K562 (cell line): ENCODE measurements around the gene KCNT1. TPM values are rescaled to one million over a fixed set of nuclear protein-coding genes. Genes with fewer than 3 reads are reported as not detected.

Experiments
- ATAC-seq: fragments of 200-7000 bp; cut with Tn5 transposase; 3 replicates; pipeline ENCODE4 v1.9.1; 2020; ENCODE audit warnings: moderate library complexity
- BruUV-seq: library from RNA; stranded (reverse); fragments of 400-500 nt; replicated peaks from 2 replicates; lab custom pipeline; 2021; lab: Mats Ljungman, UMichigan
- CTCF ChIA-PET: fragments of 300-600 bp; formaldehyde crosslinking; extraction: SDS; loops from one replicate; lab custom pipeline; 2021; ENCODE audit warnings: low intra/inter-chr PET ratio; lab: Yijun Ruan, JAX
- POLR2A ChIA-PET: fragments of 300-600, 350-650 bp; sonication (Branson Sonifier 250); formaldehyde crosslinking; extraction: SDS; loops from one replicate; lab custom pipeline; 2021; ENCODE audit warnings: antibody characterized with exemption, inconsistent platforms; lab: Yijun Ruan, JAX
- DNase-seq, 4 experiments: peaks; one replicate each; pipeline versions ENCODE4 v3.0.0 to v3.0.0-alpha.2; 2011 to 2018; ENCODE audit warnings: low spot score in 3 of 4, mixed read lengths in 3 of 4; ENCODE audit errors: extremely low read depth in 1 of 4
- FAIRE-seq: peaks from 2 replicates; lab custom pipeline; 2011; peaks lifted over from hg19 to GRCh38; lab: Jason Lieb, UNC
- H2AFZ ChIP-seq: 2 replicates; pipeline ENCODE4 v1.6.0; 2011; ENCODE audit warnings: low read depth, low read length, control low read depth, inconsistent platforms
- H3K27ac ChIP-seq: fragments of 200-600 bp; 3 replicates; pipeline ENCODE4 v1.8.0; 2011; ENCODE audit warnings: low read depth, mild to moderate bottlenecking, control low read depth, inconsistent platforms, low read length, moderate library complexity, mixed read lengths; ENCODE audit errors: extremely low read depth
- H3K27me3 ChIP-seq, 2 experiments: fragments of 300-600 bp in 1 of 2; 2 replicates in 1 of 2; 3 replicates in 1 of 2; pipeline versions ENCODE4 v1.6.0 to v1.8.0; 2011; ENCODE audit warnings: inconsistent platforms in 2 of 2, low read length in 2 of 2, mild to moderate bottlenecking in 1 of 2, mixed read lengths in 1 of 2, moderate library complexity in 1 of 2; ENCODE audit not compliant: control insufficient read depth in 2 of 2, insufficient read depth in 2 of 2
- H3K36me3 ChIP-seq: fragments of 300-600 bp; 3 replicates; pipeline ENCODE4 v1.8.0; 2011; ENCODE audit warnings: mild to moderate bottlenecking, low read length, inconsistent platforms; ENCODE audit not compliant: control insufficient read depth, insufficient read depth
- H3K4me1 ChIP-seq, 2 experiments: fragments of 200-600 bp in 1 of 2; replicated peaks in 1 of 2; 2 replicates in 1 of 2; 3 replicates in 1 of 2; pipeline versions ENCODE4 v1.5.1 to v1.8.0; 2011; ENCODE audit warnings: inconsistent platforms in 2 of 2, low read length in 2 of 2, mild to moderate bottlenecking in 1 of 2, mixed read lengths in 1 of 2, moderate library complexity in 1 of 2; ENCODE audit not compliant: control insufficient read depth in 2 of 2, insufficient read depth in 2 of 2
- H3K4me2 ChIP-seq: 2 replicates; pipeline ENCODE4 v1.6.1; 2011; ENCODE audit warnings: low read length, control low read depth, inconsistent platforms, mixed read lengths; ENCODE audit not compliant: insufficient read depth
- H3K4me3 ChIP-seq: fragments of 200-600 bp; sonication (generic), shearing (Covaris generic); 2 replicates; pipeline ENCODE4 v1.5.1; 2016; ENCODE audit warnings: control low read depth, inconsistent platforms
- H3K79me2 ChIP-seq: fragments of 200-600 bp; 3 replicates; pipeline ENCODE4 v1.8.0; 2011; ENCODE audit warnings: low read length, inconsistent platforms; ENCODE audit not compliant: control insufficient read depth, insufficient read depth
- H3K9ac ChIP-seq, 2 experiments: 2 replicates each; pipeline versions ENCODE4 v1.6.0 to v1.6.1; 2011; ENCODE audit warnings: low read depth in 2 of 2, low read length in 2 of 2, control low read depth in 1 of 2, inconsistent platforms in 1 of 2, mild to moderate bottlenecking in 1 of 2, mixed read lengths in 1 of 2; ENCODE audit not compliant: insufficient read depth in 1 of 2
- H3K9me1 ChIP-seq: one replicate; pipeline ENCODE4 v1.6.0; 2011; ENCODE audit warnings: inconsistent platforms, mild to moderate bottlenecking, low read length, moderate library complexity; ENCODE audit not compliant: control insufficient read depth, insufficient read depth
- H3K9me3 ChIP-seq: replicated peaks from 2 replicates; pipeline ENCODE4 v1.5.1; 2011; ENCODE audit warnings: low read depth, low read length, inconsistent platforms; ENCODE audit not compliant: control insufficient read depth, insufficient read depth
- H4K20me1 ChIP-seq: replicated peaks from 2 replicates; pipeline ENCODE4 v1.6.1; 2011; ENCODE audit warnings: low read length, inconsistent platforms, mixed read lengths; ENCODE audit not compliant: control insufficient read depth, insufficient read depth
- CBX1 ChIP-seq: sonication (generic); IDR thresholded peaks from 2 replicates; pipeline ENCODE4 v1.6.1; 2016; ENCODE audit warnings: antibody characterized with exemption, low read depth, mild to moderate bottlenecking
- CBX3 ChIP-seq, 2 experiments: IDR thresholded peaks; 1 replicate in 1 of 2; 2 replicates in 1 of 2; pipeline ENCODE4 v1.6.1; 2012; ENCODE audit warnings: inconsistent platforms in 2 of 2, low read length in 2 of 2, borderline replicate concordance in 1 of 2, control low read depth in 1 of 2
- CHD1 ChIP-seq: fragments of 200-600 bp; sonication (generic); IDR thresholded peaks from one replicate; pipeline ENCODE4 v1.6.1; 2012; ENCODE audit warnings: mild to moderate bottlenecking, moderate library complexity, low read length, inconsistent platforms
- DLX4 ChIP-seq: fragments of 250-450 bp; sonication (Bioruptor Pico); IDR thresholded peaks from 2 replicates; pipeline ENCODE4 v1.6.1; 2021; ENCODE audit warnings: mild to moderate bottlenecking
- ELK1 ChIP-seq: sonication (generic); formaldehyde crosslinking; IDR thresholded peaks from 2 replicates; pipeline ENCODE4 v1.8.1; 2022; ENCODE audit warnings: missing genetic modification reagents
- FOXO4 ChIP-seq: fragments of 450-650 bp; formaldehyde crosslinking; IDR thresholded peaks from 2 replicates; pipeline ENCODE4 v1.4.0; 2020; ENCODE audit warnings: mild to moderate bottlenecking, moderate library complexity
- GTF2F1 ChIP-seq: IDR thresholded peaks from 2 replicates; pipeline ENCODE4 v1.6.1; 2011; ENCODE audit warnings: low read depth, low read length, improper control_type of control experiment
- HINFP ChIP-seq: fragments of 450-650 bp; conservative IDR thresholded peaks from 2 replicates; pipeline ENCODE4 v1.6.1; 2016; ENCODE audit warnings: missing genetic modification characterization, low read depth, mild to moderate bottlenecking, control low read depth, missing compliant biosample characterization
- TRIM25 ChIP-seq: fragments of 450-650 bp; IDR thresholded peaks from 2 replicates; pipeline ENCODE4 v1.7.0; 2016; ENCODE audit warnings: borderline replicate concordance
- VEZF1 ChIP-seq: fragments of 200-800 bp; sonication (Bioruptor generic); IDR thresholded peaks from 2 replicates; pipeline ENCODE4 v1.6.1; 2017; ENCODE audit warnings: missing genetic modification characterization, missing compliant biosample characterization
- ZNF239 ChIP-seq: fragments of 250-450 bp; sonication (Bioruptor Pico); IDR thresholded peaks from 2 replicates; pipeline ENCODE4 v1.4.0; 2020; ENCODE audit warnings: mild to moderate bottlenecking
- ZNF253 ChIP-seq: fragments of 250-450 bp; sonication (Bioruptor Pico); conservative IDR thresholded peaks from 2 replicates; pipeline ENCODE4 v1.6.1; 2021; ENCODE audit warnings: mild to moderate bottlenecking
- ZNF444 ChIP-seq: fragments of 250-450 bp; sonication (Bioruptor Pico); IDR thresholded peaks from 2 replicates; pipeline ENCODE4 v1.4.0; 2020; ENCODE audit warnings: mild to moderate bottlenecking, moderate library complexity
- WGBS: fragments of 100-300 bp; shearing (Covaris generic); methylation state at CpG from one replicate; pipeline ENCODE4 v1.1.6; 2016; ENCODE audit warnings: low coverage, mixed read lengths; ENCODE audit not compliant: insufficient coverage; ENCODE audit errors: missing lambda C conversion rate; 5-methylcytosine and 5-hydroxymethylcytosine counted together
- in situ Hi-C: fragments of 300-500 bp; cut with MboI; formaldehyde crosslinking; loops from 4 replicates; pipeline ENCODE4 v1.15.0; 2018; ENCODE audit warnings: inconsistent platforms, mixed read lengths
- intact Hi-C: fragments of 100-400 bp; cut with micrococcal nuclease; formaldehyde crosslinking; loops from 2 replicates; pipeline ENCODE4 v1.14.2; 2022
- polyA plus RNA-seq, 8 experiments: library from polyadenylated mRNA; depleted of rRNA in 4 of 8; stranded (reverse) in 5 of 8; unstranded in 3 of 8; fragments of >200 nt; fragmentation: Nextera tagmentation in 2 of 8; fragmentation: Illumina TruSeq in 1 of 8; extraction: Ambion mirVana in 2 of 8; extraction: Trizol in 1 of 8; gene quantifications; 2 replicates each; pipeline versions ENCODE4 v1.2.1 to v1.2.3, GENCODE V29; 2011 to 2014; ENCODE audit warnings: inconsistent platforms in 1 of 8, missing spikeins in 1 of 8
- total RNA-seq, 7 experiments: library from RNA; depleted of rRNA in 6 of 7; stranded (reverse); fragments of >200 nt in 6 of 7; fragmentation: Illumina TruSeq in 2 of 7; extraction: Trizol in 2 of 7; gene quantifications; 2 replicates each; pipeline versions ENCODE4 v1.2.1 to v1.2.3, GENCODE V29; 2011 to 2021; ENCODE audit warnings: low replicate concordance in 1 of 7

Gene KCNT1
- total and polyA plus RNA-seq, 9 of the 15 experiments (the other 6 are each of a cell fraction or from before 2014, with no cell fraction given), result 0.05 TPM; not detected in 8

- no peak overlapping the region for H3K9ac ChIP-seq
- H3K36me3 ChIP-seq, result no peaks in the 10 kb centered on the region
- no peaks in the 10 kb centered on the region for H3K79me2 ChIP-seq
- H3K4me2 ChIP-seq, result no peak overlapping the region
- no peak for FAIRE-seq
- no peak for DNase-seq
- 2% methylated on average over 17 of the region's 19 CpGs for WGBS
- no peak for TF ChIP-seq DLX4 (CRISPR knock-in tag)
- no peak for TF ChIP-seq FOXO4 (CRISPR knock-in tag)
- no peak for TF ChIP-seq HINFP (tag)
- TF ChIP-seq VEZF1 (CRISPR knock-in tag), result no peak
- TF ChIP-seq ELK1, result no peak
- TF ChIP-seq CBX3 (IDR thresholded peaks at IDR 0.05; ENCODE audit: borderline replicate concordance in 1 of 2, low read length in 2 of 2), result no peak
- no peak for TF ChIP-seq ZNF253 (CRISPR knock-in tag)
- TF ChIP-seq CBX1, result no peak
- TF ChIP-seq TRIM25, result no peak
- TF ChIP-seq ZNF444 (CRISPR knock-in tag), result no peak
- TF ChIP-seq ZNF239 (CRISPR knock-in tag), result no peak
- no peak for TF ChIP-seq GTF2F1
- TF ChIP-seq CHD1, result no peak
- ATAC-seq, result no peak
- no peaks in the 10 kb centered on the region for H3K9me3 ChIP-seq
- intact Hi-C loops (no loop called here), in situ Hi-C loops (no loop called here)
- H3K9me1 ChIP-seq, result no peaks in the 10 kb centered on the region
- H3K4me1 ChIP-seq, result no peaks in the 10 kb centered on the region
- ChIA-PET POLR2A (no interaction called here), CTCF (no interaction called here)
- BruUV-seq, result no TSS peak
- H3K4me3 ChIP-seq, result no peak overlapping the region
- no peak overlapping the region for H3K27ac ChIP-seq
- H3K27me3 ChIP-seq, result peaks cover 49 to 86% of the 10 kb centered on the region in 2 experiments
- no peak overlapping the region for H2AFZ ChIP-seq
- peaks cover 7% of the 10 kb centered on the region for H4K20me1 ChIP-seq
Observed at GRCh38 chr9:135661816-135662560, 40.0 kb upstream of the KCNT1 start.
